Non-pigmented ciliary epithelial cell (primary cell): ENCODE results near the gene LILRA5.
"Not testable (repeated sequence)": the region's sequence is repeated elsewhere in the genome, so short reads cannot be mapped to it uniquely, and the experiment has no call there.

Experiments
- DNase-seq: peaks from one replicate; pipeline ENCODE4 v3.0.0-alpha.2; 2010; ENCODE audit warnings: low read depth

The LILRA5 gene

GRCh38 chr19:54302257-54302656, 10.7 kb downstream of the LILRA5 start:
- DNase-seq: no peak

GRCh38 chr19:54299515-54299914, 13.5 kb downstream of the LILRA5 start:
- no peak for DNase-seq

GRCh38 chr19:54299126-54299498, 13.9 kb downstream of the LILRA5 start:
- DNase-seq: no peak

GRCh38 chr19:54298357-54299125, 14.4 kb downstream of the LILRA5 start:
- no peak for DNase-seq

GRCh38 chr19:54297759-54298305, 15.1 kb downstream of the LILRA5 start:
- DNase-seq: no peak

GRCh38 chr19:54294539-54294938, 18.4 kb downstream of the LILRA5 start:
- DNase-seq: no peak

- not testable (repeated sequence) for DNase-seq
These were observed 23.8 kb downstream of the LILRA5 start for GRCh38 chr19:54289160-54289559.

- no peak for DNase-seq
These were observed 25.5 kb downstream of the LILRA5 start for GRCh38 chr19:54287456-54287855.

- not testable (repeated sequence) for DNase-seq
These were observed 26.7 kb downstream of the LILRA5 start for GRCh38 chr19:54286283-54286682.

GRCh38 chr19:54285427-54286056, 27.4 kb downstream of the LILRA5 start:
- DNase-seq: not testable (repeated sequence)

GRCh38 chr19:54282686-54283470, 30.1 kb downstream of the LILRA5 start:
- no peak for DNase-seq

- not testable (repeated sequence) for DNase-seq
These were observed 31.3 kb downstream of the LILRA5 start for GRCh38 chr19:54281729-54282075.

GRCh38 chr19:54281007-54281728, 31.8 kb downstream of the LILRA5 start, which contains the start of gene LILRB2:
TSS of gene LILRB2 (minus strand) at chr19:54281110. CDS start at chr19:54280496, 614 bp downstream.
- no peak for DNase-seq

GRCh38 chr19:54280441-54280840, 32.5 kb downstream of the LILRA5 start:
- not testable (repeated sequence) for DNase-seq

GRCh38 chr19:54280025-54280424, 32.9 kb downstream of the LILRA5 start:
- not testable (repeated sequence) for DNase-seq

GRCh38 chr19:54279406-54279962, 33.5 kb downstream of the LILRA5 start:
- DNase-seq: no peak

- not testable (repeated sequence) for DNase-seq
These were observed 34.3 kb downstream of the LILRA5 start for GRCh38 chr19:54278571-54279195.

GRCh38 chr19:54278056-54278455, 34.9 kb downstream of the LILRA5 start:
- DNase-seq: not testable (repeated sequence)

GRCh38 chr19:54277111-54277615, 35.8 kb downstream of the LILRA5 start:
- DNase-seq: not testable (repeated sequence)

GRCh38 chr19:54275951-54276350, 37.0 kb downstream of the LILRA5 start:
- DNase-seq: no peak

GRCh38 chr19:54274516-54274915, 38.5 kb downstream of the LILRA5 start:
- DNase-seq: not testable (repeated sequence)
